GM18520 (cell line): ENCODE measurements around the gene ADSS1.
"Not testable (repeated sequence)": the region's sequence is repeated elsewhere in the genome, so short reads cannot be mapped to it uniquely, and the experiment has no call there.

Experiments
- ATAC-seq: cut with Tn5 transposase; IDR thresholded peaks from one replicate; pipeline ENCODE4 v1.9.1; 2021; ENCODE audit not compliant: unreplicated experiment

The ADSS1 gene

GRCh38 chr14:104746071-104746545 lies 22.1 kb downstream of the ADSS1 start:
- ATAC-seq: no peak

- ATAC-seq: no peak
These were observed 23.0 kb downstream of the ADSS1 start for GRCh38 chr14:104746934-104747481.

DNA sequence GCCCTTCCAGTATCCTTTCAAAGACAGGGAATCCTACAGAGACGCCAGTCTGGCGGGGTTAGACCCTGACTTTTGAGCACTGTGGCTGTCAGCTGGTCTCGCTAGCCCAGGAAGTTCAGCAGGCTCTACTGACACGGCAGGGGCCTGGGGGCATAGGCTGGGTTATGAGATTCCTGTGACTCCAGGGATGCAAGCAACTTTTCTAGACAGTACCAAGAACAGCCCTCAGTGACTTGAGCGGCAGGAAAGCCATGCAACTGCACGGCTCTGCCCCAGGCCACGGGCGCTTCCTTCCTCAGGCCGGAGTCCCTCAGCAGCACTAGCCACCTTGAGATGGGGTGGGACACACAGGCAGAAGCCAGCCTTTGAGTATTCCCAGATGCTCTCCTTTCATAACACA lies 23.8 kb downstream of the ADSS1 start:
- ATAC-seq: no peak

DNA sequence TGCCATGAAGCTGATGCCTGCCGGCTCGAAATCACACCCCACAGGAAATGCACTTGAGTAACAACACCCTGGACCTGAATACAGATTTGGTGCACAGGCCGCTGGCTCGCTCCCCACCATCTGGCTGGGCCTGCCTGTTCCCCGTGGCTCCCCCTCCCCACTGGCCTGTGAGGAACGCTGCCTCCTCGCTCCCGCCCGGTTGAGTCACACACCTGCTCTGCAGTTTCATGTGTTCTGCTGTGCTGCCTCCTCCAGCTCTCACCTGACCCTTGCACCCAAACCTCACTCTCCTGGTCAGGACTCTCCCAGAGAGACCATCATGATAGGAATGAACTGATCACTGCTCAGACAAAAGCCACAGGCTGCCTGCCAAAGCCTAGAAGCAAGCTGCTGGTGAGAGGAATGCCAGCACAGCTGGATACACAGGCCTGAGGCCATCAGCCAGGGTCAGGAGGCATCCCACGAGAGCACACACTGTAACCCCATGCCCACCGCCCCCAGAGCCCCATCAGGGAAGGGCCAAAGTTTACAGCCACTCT lies 25.2 kb downstream of the ADSS1 start:
- no peak for ATAC-seq

DNA sequence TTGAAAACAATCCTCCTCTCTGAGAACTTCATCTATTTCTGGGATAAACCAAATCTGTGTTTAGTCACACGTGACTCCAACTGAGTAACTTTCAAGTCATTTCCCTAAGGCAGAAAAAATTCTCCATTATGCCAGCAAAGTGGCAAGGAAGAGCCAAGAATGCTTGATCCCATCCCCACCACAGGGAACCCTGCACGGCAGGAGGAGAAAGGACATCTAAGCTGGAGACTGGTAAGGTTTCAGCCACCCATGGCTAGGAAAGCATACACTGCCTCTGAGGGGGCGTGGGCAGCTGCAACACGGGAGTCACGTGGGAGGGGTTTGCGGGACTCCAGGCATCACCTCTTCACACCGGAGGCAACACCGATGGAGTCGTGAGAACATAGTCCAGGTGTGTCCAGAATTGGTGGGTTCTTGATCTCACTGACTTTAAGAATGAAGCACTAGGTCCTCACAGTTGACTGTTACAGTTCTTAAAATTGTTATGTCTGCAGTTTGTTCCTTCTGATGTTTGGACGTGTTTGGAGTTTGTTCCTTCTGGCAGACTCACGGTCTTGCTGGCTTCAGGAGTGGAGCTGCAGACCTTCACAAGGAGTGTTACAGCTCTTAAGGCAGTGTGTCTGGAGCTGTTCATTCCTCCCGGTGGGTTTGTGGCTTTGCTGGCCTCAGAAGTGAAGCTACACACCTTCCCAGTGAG lies 26.2 kb downstream of the ADSS1 start:
- no peak for ATAC-seq

GRCh38 chr14:104750753-104751057 lies 26.7 kb downstream of the ADSS1 start:
- not testable (repeated sequence) for ATAC-seq

DNA sequence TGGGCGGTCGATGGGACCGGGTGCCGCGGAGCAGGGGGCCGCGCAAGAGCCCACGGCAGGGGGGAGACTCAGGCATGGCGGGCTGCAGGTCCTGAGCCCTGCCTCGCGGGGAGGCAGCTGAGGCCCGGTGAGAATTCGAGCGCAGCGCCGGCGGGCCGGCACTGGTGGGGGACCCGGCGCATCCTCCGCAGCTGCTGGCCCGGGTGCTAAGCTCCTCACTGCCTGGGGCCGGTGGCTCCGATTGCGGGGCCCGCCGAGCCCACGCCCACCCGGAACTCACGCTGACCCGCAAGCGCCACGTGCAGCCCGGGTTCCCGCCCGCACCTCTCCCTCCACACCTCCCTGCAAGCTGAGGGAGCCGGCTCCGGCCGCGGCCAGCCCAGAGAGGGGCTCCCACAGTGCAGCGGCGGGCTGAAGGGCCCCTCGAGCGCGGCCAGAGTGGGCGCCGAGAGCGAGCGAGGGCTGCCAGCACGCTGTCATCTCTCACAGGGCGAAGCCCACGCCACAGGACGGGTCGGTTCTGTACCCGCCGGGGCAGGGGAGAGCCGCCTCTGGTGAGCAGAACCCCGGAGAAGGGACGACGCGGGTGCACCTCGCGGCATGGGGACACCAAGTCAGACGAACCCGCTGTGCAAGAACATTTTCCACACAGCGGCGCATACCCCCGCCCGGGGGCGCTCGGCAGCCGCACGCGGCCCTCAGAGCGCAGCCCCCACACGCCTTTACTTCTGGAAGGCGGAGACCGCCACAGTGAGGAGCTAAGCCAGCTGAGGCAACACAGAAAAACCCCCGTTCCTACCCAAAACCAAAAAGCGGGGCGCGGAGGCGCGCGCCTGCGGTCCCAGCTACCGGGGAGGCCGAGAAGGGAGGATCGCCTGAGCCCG lies 27.8 kb downstream of the ADSS1 start:
- ATAC-seq: no peak

GRCh38 chr14:104752423-104752734 lies 28.4 kb downstream of the ADSS1 start:
- no peak for ATAC-seq

- ATAC-seq: peak; percentile 94
These were observed 28.9 kb downstream of the ADSS1 start, which contains the start of gene SIVA1 for GRCh38 chr14:104752735-104753527. SIVA1 (plus strand) TSS chr14:104753147; CDS start chr14:104753202, 55 bp downstream.

DNA sequence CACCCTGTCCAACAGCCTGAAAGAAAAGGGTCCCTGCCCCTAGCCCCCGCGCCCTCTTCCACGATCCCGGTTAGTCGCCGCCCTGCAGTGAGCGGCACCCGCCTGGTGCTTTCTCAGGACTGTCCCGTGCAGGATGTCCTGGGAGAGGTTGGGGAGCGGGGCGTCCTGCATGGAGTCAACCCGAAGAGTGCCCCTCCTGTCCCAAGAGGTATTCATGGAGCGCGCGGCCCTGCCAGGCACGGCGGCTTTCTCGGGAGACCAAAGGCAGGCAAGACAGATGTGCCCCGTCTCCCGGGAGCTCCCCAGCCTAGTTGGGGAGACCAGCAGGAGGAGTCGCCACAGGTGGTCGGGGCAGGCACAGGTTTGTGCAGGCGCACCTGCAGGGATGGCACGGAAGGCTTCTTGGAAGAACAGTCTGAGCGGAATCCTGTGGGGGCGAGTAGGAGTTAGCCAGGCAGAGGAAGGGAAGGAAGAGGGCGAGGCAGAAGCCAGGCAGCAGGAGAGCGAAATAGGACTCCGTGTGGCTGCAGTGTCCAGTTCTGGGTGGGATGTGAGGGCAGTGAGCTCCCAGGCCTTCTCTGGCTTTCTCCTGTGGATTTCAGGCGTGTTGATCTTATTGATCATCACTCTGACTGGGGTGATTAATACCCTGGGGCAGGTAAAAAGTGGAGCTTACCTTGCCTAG lies 29.6 kb downstream of the ADSS1 start:
- ATAC-seq: no peak

DNA sequence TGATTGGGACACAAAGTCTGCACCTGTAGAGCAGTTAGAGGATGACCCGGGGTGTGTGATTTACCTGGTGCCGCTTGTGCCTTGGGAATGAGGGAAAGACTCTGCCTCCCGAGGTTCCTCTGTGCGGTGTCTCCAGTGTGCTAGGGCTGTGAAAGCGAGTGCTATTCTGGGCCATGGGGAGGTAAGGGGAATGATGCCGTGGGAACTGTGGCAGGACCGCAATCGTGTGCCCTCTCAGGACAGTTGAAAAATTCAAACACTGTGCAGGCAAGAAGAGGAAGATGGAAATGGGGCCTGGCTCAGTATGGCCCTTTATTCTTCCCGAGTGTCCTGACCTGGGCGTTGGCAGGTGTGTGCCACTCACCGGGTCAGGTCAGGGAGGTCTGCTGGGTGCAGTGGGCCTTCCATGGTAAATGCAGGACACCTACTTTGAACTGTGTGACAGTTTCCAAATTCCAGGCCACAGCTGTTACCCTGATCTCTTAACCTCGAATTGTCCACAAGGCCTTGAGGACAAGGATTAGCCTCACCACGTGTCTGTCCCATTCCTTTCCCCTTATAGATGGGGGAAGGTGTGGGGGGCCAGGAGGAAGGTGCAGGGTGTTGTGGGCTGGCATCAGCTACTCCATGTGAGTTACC lies 30.3 kb downstream of the ADSS1 start:
- ATAC-seq: no peak

GRCh38 chr14:104755621-104756020 lies 31.6 kb downstream of the ADSS1 start:
- ATAC-seq: no peak

DNA sequence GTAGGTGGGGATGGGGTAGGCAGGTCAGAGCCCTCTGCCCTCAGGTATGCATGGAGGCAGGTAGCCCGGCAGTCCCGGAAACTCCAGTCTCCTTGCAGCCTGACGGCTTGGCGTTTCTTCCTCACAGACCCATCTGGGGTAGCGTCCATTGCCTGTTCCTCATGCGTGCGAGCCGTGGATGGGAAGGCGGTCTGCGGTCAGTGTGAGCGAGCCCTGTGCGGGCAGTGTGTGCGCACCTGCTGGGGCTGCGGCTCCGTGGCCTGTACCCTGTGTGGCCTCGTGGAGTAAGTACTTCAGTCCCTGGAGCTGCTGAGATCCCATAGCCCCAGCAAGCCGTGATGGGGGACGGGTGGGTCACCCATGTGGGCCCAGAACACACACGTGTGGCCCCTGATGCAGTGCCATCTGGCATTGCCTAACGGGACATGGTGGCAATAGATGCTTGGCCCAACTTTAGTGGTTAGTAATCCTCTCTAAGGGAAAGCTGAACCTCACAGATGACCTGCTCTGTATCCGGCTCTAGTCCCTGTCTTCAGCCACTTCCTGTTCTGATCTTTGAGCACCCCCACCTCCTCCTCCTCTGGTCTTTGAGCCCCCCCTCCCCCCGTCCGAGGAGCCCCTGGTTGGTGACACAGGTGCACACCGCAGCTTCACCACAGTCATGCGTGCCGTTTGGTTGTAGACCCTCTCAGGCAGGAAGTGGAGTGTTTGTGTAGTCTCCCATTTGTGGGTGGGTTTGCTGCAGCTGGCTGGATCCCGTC lies 32.6 kb downstream of the ADSS1 start:
- no peak for ATAC-seq

- no peak for ATAC-seq
These were observed 33.2 kb downstream of the ADSS1 start for GRCh38 chr14:104757238-104757585.

- ATAC-seq: no peak
These were observed 33.8 kb downstream of the ADSS1 start for GRCh38 chr14:104757681-104758392.

- no peak for ATAC-seq
These were observed 35.2 kb downstream of the ADSS1 start for GRCh38 chr14:104758981-104759969.

GRCh38 chr14:104765517-104765916 lies 41.5 kb downstream of the ADSS1 start:
- no peak for ATAC-seq
